Measurements from ENCODE around the gene VGF.
"Not testable (repeated sequence)": the region's sequence is repeated elsewhere in the genome, so short reads cannot be mapped to it uniquely, and the experiment has no call there.

Gene VGF

GRCh38 chr7:101124376-101125056 lies 40.9 kb downstream of the VGF start:
- Mint-ChIP-seq H3K9me3 (no peaks in the 10 kb centered on the region), H3K36me3 (ENCODE audit: low read depth) (no peaks in the 10 kb centered on the region), H3K27me3 (ENCODE audit: low read depth) (peaks cover 15% of the 10 kb centered on the region), H3K4me1 (peaks cover 52% of the 10 kb centered on the region), H3K27ac (peak overlapping the region; percentile 29 to 90 (median 87)), H3K4me3 (peak overlapping the region in 1 of 3 experiments; percentile 53)
- TF ChIP-seq CTCF (IDR thresholded peaks at IDR 0.05; ENCODE audit: unreplicated experiment in 3 of 3), result no peak

- no peak for TF ChIP-seq CTCF (IDR thresholded peaks at IDR 0.05; ENCODE audit: unreplicated experiment in 3 of 3)
- H3K9me3 Mint-ChIP-seq, result no peaks in the 10 kb centered on the region
- no peak overlapping the region for H3K4me3 Mint-ChIP-seq
- H3K27me3 Mint-ChIP-seq (ENCODE audit: low read depth), result peaks cover 15% of the 10 kb centered on the region
- H3K4me1 Mint-ChIP-seq, result peaks cover 54% of the 10 kb centered on the region
- no peaks in the 10 kb centered on the region for H3K36me3 Mint-ChIP-seq (ENCODE audit: low read depth)
- H3K27ac Mint-ChIP-seq, result peak overlapping the region in 2 of 3 experiments; percentile 97 to 99
Measured at GRCh38 chr7:101123703-101124068, 41.7 kb downstream of the VGF start.

- Mint-ChIP-seq H3K27ac (peak overlapping the region; percentile 61 to 99 (median 97)), H3K9me3 (no peaks in the 10 kb centered on the region), H3K4me3 (peak overlapping the region in 2 of 3 experiments; percentile 39 to 52), H3K4me1 (peaks cover 54% of the 10 kb centered on the region), H3K27me3 (ENCODE audit: low read depth) (peaks cover 12% of the 10 kb centered on the region), H3K36me3 (ENCODE audit: low read depth) (no peaks in the 10 kb centered on the region)
- no peak for TF ChIP-seq CTCF (IDR thresholded peaks at IDR 0.05; ENCODE audit: unreplicated experiment in 3 of 3)
Measured at GRCh38 chr7:101122933-101123702, 42.3 kb downstream of the VGF start.

GRCh38 chr7:101121991-101122932 lies 43.1 kb downstream of the VGF start:
- peak overlapping the region; percentile 65 to 77 (median 75) for H3K4me3 Mint-ChIP-seq
- peaks cover 52% of the 10 kb centered on the region for H3K4me1 Mint-ChIP-seq
- no peak for TF ChIP-seq CTCF (IDR thresholded peaks at IDR 0.05; ENCODE audit: unreplicated experiment in 3 of 3)
- H3K36me3 Mint-ChIP-seq (ENCODE audit: low read depth), result no peaks in the 10 kb centered on the region
- H3K27ac Mint-ChIP-seq, result peak overlapping the region; percentile 97 to 99 (median 98)
- peaks cover 6% of the 10 kb centered on the region for H3K27me3 Mint-ChIP-seq (ENCODE audit: low read depth)
- no peaks in the 10 kb centered on the region for H3K9me3 Mint-ChIP-seq

GRCh38 chr7:101121631-101121990 lies 43.8 kb downstream of the VGF start:
- Mint-ChIP-seq H3K27ac (peak overlapping the region; percentile 97 to 99 (median 98)), H3K4me3 (peak overlapping the region; percentile 65 to 77 (median 75)), H3K4me1 (peaks cover 49% of the 10 kb centered on the region)
- not testable (repeated sequence) for H3K36me3 Mint-ChIP-seq (ENCODE audit: low read depth); H3K9me3 Mint-ChIP-seq; H3K27me3 Mint-ChIP-seq (ENCODE audit: low read depth)

- H3K4me3 Mint-ChIP-seq, result peak overlapping the region in 1 of 3 experiments; percentile 40
- H3K27ac Mint-ChIP-seq, result peak overlapping the region in 2 of 3 experiments; percentile 74 to 80
- no peaks in the 10 kb centered on the region for H3K36me3 Mint-ChIP-seq (ENCODE audit: low read depth)
- no peaks in the 10 kb centered on the region for H3K9me3 Mint-ChIP-seq
- peaks cover 45% of the 10 kb centered on the region for H3K4me1 Mint-ChIP-seq
- peaks cover 6% of the 10 kb centered on the region for H3K27me3 Mint-ChIP-seq (ENCODE audit: low read depth)
- TF ChIP-seq CTCF (IDR thresholded peaks at IDR 0.05; ENCODE audit: unreplicated experiment in 3 of 3), result no peak
Measured at GRCh38 chr7:101120315-101120714, 45.1 kb downstream of the VGF start.
